ENCODE measurements around the gene NLGN2. TPM values are rescaled to one million over a fixed set of nuclear protein-coding genes. Genes with fewer than 3 reads are reported as not detected.
"Not testable (repeated sequence)": the region's sequence is repeated elsewhere in the genome, so short reads cannot be mapped to it uniquely, and the experiment has no call there.

The NLGN2 gene
- total RNA-seq (2014; rRNA removed; shearing (Covaris generic); ENCODE audit: low replicate concordance) = 0.54 and 1.0 TPM in 2 replicates

DNA sequence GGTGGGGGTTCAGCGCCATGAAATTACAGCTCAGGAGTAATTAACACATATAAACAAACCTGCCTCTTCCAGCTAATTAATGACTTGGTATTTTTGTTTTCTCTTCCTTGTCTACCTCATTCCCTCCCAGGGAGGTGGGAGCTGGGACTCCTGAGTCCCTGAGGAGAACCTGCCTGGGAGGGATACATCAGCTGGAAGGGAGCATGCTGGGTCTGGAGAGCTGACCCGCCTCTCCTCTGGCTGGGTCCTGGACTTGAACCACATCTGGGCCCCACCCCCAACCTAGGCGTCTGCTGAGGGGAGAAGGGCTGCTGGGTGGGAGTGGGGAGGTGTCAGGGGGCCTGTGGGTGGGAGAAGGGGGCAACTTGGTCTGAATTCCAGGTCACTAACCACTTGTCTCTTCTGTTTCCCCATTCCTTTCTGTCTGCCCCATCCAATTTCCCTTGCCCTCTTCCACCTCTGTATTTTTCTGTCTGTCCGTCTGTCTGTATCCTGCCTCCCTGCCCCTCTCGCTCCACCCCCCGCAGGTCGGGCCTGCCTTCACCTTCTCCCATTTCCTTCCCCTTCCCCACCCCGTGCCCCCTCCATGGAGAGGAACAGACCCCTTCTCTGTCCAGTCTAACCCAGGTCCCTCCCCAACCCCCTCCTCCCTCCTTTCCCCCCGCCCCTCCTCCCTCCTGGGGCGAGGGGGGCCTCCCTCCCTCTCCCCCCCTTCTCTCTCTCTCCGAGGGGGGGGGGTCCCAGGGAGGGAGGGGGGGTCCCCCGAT is at the start of gene NLGN2:
NLGN2 (plus strand) TSS at position 361 of the 767 bp plus-strand sequence. CDS start 411 bp downstream, outside the sequence.
- Histone ChIP-seq H3K9me3 (no peaks in the 10 kb centered on the region), H3K4me3 (no peak within 1 kb of the TSS), H3K27me3 (no peaks in the 10 kb centered on the region), H3K36me3 (no peaks in the 10 kb centered on the region; the same call in 1 of the 2 replicates)
- DNase-seq = no peak

DNA sequence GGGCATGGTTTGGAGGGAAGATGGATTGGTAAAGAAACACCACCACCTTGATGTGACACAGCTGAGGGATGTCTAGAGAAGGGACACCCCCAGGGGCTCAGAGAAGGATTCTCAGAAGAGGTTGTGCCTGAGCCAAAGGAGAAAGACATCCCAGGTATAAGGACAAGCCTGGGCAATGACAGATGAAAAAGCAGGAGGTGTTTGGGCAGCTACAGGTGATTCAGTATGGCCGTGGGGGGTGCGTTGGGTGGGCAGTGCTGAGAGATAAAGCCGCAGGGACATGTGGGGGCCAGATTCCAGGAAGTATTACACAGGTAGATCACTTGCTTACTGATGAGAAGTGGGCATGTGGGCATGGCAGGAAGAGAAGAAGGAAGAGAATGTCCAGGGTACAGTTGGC is 45.7 kb upstream of the NLGN2 start:
- Histone ChIP-seq H3K9me3 (no peaks in the 10 kb centered on the region), H3K27me3 (no peaks in the 10 kb centered on the region), H3K36me3 (no peaks in the 10 kb centered on the region), H3K4me3 (no peak overlapping the region)
- no peak for DNase-seq

DNA sequence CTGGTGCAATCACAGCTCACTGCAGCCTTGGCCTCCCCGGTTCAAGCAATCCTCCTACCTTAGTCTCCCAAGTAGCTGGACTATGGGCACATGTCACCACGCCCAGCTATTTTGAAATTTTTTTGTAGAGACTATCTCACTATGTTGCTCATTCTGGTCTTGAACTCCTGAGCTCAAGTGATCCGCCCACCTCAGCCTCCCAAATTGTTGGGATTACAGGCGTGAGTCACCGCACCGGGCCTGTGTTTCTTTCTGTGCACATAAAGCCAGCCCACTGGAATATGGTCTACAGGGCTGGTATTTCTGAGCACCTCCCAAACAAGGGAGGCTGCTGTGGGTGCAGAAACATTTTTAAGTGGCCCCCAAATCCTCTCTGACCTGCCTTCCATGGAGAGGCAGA is 44.3 kb upstream of the NLGN2 start:
- Histone ChIP-seq H3K36me3 (no peaks in the 10 kb centered on the region), H3K4me3 (no peak overlapping the region), H3K9me3 (no peaks in the 10 kb centered on the region), H3K27me3 (no peaks in the 10 kb centered on the region)
- DNase-seq = peak; percentile 57

DNA sequence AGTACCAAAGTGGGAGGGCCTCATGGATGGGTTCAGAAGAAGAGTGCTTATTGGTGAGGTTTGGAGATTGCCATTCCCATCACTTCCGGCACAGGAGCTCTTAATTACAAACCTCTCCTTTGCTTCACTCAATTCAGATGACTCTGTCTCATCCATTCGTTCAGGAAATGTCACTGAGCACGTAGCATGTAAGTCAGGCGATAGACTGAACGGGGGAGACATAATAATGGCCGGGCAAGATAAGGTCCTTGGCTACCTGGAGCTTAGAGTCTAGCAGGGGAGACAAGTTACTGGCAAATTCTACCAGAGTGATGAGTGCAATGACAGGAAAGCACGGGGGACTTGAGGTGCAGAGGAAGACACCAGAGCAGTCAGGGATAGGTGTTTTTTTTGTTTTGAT is 41.7 kb upstream of the NLGN2 start:
- not testable (repeated sequence) for H3K4me3 ChIP-seq, H3K9me3 ChIP-seq, DNase-seq, H3K36me3 ChIP-seq, H3K27me3 ChIP-seq

DNA sequence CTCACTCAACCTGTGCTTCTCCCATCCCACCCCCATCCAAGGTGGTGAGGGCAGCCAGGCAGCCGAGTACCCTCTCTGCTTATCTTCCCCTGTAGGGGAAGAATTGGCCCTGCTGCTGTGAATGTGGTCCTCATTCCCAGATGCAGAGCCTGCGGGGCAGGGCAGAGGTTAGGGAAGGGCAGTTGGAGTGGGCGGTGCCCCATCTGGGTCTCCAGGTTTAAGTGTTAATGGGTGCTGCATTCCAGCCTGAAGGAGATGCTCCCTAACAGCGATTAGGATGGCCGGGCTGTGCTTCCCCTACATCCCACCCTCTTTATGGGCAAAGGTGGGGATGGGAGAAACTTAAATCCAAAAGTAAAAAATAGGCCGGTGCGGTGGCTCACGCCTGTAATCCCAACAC is 40.6 kb upstream of the NLGN2 start:
- no peaks in the 10 kb centered on the region for H3K9me3 ChIP-seq
- H3K27me3 ChIP-seq = no peaks in the 10 kb centered on the region
- H3K36me3 ChIP-seq = no peaks in the 10 kb centered on the region
- no peak overlapping the region for H3K4me3 ChIP-seq
- no peak for DNase-seq

DNA sequence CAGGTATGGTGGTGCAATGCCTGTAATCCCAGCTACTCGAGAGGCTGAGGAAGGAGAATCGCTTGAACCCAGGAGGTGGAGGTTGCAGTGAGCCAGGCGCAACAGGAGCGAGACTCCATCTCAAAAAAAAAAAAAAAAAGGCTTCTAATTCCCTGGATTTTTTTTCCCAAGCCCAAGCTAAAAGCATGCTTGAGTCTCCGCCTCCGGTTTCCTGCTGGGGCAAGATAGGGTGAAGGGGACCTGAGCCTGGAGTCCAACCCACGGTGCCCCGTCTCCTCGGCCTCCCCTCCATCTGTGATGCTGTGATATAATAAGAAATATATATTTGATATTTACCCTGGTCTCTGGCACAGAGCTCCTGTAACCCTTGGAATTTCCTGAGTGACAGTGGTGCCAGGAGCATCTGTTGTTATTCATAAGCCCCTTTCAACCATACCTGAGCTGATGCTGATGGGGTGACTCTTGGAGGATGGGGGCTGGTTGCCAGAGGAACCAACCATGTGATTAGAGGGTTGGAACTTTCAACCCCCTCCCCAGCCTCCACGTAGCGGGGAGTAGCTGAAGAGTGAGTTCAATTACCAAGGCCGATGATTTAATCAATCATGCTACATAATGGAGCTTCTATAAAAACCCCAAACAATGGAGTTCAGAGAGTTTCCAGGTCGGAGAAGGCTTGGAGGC is 39.6 kb upstream of the NLGN2 start:
- Histone ChIP-seq H3K27me3 (no peaks in the 10 kb centered on the region), H3K4me3 (no peak overlapping the region), H3K36me3 (no peaks in the 10 kb centered on the region), H3K9me3 (no peaks in the 10 kb centered on the region)
- DNase-seq = no peak

DNA sequence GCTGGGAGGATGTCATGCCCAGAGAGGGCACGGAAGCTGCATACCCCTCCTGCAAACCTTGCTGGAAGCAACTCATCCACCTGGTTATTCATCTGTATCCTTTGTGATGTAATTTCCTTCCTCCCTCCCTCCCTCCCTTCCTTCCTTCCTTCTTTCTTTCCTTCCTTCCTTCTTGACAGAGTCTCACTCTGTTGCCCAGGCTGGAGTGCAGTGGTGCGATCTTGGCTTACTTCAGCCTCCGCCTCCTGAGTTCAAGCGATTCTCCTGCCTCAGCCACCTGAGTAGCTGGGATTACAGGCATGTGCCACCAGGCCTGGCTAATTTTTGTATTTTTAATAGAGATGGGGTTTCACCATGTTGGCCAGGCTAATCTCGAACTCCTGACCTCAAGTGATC is 39.0 kb upstream of the NLGN2 start:
- not testable (repeated sequence) for H3K9me3 ChIP-seq, DNase-seq, H3K36me3 ChIP-seq, H3K4me3 ChIP-seq, H3K27me3 ChIP-seq

DNA sequence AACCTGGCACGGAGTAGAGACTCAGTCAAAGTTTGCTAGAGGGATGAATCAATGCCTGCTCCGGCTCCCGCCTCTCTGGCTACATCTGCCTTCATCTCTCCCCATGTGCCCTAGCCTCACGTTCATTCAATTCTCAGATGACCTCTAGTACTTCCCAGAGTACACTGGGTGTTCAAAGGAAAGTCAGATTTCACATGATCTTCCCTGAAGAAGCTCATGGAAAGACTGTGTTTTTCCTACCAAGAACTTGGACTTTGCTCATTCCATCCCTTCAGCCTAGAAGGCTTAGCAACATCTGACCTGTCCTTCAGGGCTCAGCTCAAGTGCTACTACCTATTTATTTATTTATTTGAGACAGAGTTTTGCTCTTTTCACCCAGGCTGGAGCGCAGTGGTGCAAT is 37.8 kb upstream of the NLGN2 start:
- Histone ChIP-seq H3K36me3 (no peaks in the 10 kb centered on the region), H3K27me3 (no peaks in the 10 kb centered on the region), H3K9me3 (no peaks in the 10 kb centered on the region), H3K4me3 (no peak overlapping the region)
- no peak for DNase-seq

DNA sequence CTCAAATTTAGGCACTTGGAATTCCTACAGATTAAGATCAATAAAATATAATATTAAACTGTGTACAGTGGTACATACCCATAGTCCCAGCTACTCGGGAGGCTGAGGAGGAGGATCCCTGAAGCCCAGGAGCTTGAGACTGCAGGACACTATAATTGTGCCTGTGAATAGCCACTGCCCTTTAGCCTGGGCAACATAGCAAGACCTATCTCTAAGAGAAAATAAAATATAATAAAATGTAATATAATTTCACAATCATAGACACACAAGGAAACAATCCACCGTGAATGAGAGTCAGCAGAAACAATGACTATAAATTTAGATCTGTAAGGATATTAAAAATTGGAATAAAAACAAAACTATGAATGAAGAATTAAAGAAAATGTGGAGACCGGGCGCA is 36.8 kb upstream of the NLGN2 start:
- no peak overlapping the region for H3K4me3 ChIP-seq
- no peaks in the 10 kb centered on the region for H3K27me3 ChIP-seq
- no peaks in the 10 kb centered on the region for H3K9me3 ChIP-seq

DNA sequence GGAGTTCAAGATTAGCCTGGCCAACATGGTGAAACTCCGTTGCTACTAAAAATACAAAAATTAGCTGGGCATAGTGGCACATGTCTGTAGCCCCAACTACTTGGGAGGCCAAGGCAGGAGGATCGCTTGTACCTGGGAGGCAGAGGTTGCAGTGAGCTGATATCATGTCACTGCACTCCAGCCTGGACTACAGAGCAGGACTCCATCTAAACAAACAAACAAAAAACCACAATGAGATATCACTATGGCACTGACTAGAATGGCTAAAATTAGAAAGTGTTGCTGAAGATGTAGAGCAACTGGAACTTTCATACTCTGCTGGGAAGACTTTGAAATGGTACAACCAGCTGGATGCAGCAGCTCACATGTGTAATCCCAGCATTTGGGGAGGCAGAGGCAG is 33.3 kb upstream of the NLGN2 start:
- Histone ChIP-seq H3K27me3 (no peaks in the 10 kb centered on the region), H3K36me3 (no peaks in the 10 kb centered on the region), H3K4me3 (no peak overlapping the region), H3K9me3 (no peaks in the 10 kb centered on the region)
- no peak for DNase-seq

More for the DNA sequence above, 36.8 kb upstream of the NLGN2 start:
- H3K36me3 ChIP-seq = no peaks in the 10 kb centered on the region
- no peak for DNase-seq

DNA sequence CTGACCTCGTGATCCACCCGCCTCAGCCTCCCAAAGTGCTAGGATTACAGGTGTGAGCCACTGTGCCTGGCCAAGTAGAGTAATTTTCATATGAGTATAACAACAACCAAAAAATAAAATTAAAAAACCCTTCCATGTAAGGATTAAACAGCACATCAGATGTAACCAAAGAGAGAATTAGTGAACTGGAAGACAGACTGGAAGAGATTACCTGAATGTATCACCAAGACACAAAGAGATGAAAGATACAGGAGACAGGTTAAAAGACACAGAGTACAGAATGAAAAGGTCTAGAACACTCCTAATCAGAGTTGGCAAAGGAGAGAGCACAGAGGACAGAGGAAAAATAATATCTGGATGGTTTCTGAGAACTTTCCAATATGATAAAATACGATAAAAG is 28.5 kb upstream of the NLGN2 start:
- H3K9me3 ChIP-seq = no peaks in the 10 kb centered on the region
- H3K4me3 ChIP-seq = no peak overlapping the region
- DNase-seq = no peak
- no peaks in the 10 kb centered on the region for H3K27me3 ChIP-seq
- no peaks in the 10 kb centered on the region for H3K36me3 ChIP-seq

DNA sequence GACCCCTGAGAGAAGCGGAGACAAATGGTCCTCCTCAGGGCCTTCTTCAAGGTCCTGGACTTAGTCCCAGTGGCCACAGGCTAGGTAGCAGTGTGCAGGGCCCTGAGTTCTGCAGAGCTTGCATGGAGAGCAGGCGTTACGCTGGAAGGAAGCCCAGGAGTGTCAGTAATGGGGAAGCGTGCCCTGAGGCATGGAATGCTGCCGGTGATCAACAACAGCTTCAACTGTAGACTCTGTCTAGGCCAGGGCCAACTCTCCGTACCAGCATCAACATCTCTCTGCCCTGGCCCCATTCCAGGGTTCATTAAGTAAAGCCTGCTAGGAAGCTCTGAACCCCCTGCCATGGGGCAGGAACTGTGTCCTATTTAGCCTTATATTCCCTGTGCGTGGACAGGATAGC is 27.3 kb upstream of the NLGN2 start:
- DNase-seq = no peak
- H3K27me3 ChIP-seq = no peaks in the 10 kb centered on the region
- H3K4me3 ChIP-seq = no peak overlapping the region
- no peaks in the 10 kb centered on the region for H3K36me3 ChIP-seq
- no peaks in the 10 kb centered on the region for H3K9me3 ChIP-seq

DNA sequence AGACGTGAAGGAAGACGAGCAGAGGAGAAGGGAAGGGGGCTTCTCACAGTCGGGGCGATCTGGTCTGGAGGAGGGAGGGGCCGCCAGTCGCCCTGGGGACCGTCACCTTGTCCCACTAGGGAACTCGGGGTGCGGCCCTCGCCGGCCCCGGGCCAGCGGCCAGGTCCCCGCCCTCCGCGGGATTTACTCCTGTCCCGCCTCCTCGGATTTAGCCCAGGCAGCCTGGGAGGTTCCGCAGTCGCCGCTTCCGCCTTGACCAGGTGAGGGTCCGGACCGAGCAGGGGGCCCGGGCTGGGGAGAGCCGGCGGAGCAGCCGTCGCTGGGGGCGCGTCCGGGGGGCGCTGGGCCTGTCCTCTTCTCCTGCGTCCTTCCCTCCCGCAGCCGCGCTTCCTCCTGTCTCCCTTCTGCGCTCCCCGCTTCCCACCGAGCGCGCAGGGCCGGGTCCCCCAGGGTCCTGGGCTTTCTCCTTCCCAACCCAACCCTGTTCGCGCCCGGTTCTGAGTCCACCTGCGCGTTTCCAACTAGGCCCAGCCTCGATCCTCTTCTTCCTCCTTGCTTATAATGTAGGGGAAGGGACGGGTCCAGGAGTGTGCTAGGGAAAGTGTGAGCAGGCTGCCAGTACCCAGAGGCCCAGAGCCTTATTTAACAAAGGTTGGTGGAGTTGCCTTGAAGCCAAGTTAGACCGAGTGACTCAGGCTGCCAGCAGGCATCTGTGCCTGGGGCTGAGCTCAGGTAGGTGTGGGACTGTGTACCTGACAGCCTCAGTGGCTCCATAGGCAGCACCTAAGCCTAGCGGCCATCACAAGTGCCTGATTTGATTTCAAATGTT is 26.6 kb upstream of the NLGN2 start, which contains the start of gene TNK1:
TNK1 (plus strand) TSS at position 235 of the 829 bp plus-strand sequence. CDS start 1,838 bp downstream, outside the sequence.
- Histone ChIP-seq H3K9me3 (no peaks in the 10 kb centered on the region), H3K4me3 (no peak within 1 kb of the TSS), H3K27me3 (no peaks in the 10 kb centered on the region), H3K36me3 (no peaks in the 10 kb centered on the region)
- DNase-seq = no peak

DNA sequence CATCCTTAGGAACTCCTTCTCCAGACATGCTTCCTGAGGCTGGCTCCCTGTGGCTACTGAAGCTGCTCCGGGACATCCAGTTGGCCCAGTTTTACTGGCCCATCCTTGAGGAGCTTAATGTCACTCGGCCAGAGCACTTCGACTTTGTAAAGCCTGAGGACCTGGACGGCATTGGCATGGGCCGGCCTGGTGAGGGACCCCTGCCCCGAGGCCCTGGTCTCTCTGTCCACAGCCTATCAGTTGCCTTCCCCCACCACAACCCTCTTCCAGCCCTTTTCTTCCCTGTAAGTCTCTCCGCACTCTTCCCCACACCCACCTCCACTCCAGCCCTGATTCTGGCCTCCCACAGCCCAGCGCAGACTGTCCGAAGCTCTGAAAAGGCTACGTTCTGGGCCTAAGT is 24.7 kb upstream of the NLGN2 start:
- Histone ChIP-seq H3K36me3 (no peaks in the 10 kb centered on the region), H3K9me3 (no peaks in the 10 kb centered on the region), H3K4me3 (no peak overlapping the region), H3K27me3 (no peaks in the 10 kb centered on the region)
- no peak for DNase-seq

DNA sequence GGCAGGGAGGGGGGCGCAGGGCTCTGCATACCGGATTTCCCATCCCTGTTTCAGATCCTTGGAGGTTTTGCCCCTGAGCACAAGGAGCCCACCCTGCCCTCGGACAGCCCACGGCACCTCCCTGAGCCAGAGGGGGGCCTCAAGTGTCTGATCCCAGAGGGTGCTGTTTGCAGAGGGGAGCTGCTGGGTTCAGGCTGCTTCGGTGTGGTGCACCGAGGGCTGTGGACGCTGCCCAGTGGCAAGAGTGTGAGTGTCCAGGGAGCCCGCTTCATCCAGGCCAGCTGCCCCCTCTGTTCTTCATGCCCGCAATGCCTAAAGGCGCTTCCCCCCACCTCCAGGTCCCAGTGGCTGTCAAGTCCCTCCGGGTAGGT is 24.3 kb upstream of the NLGN2 start:
- DNase-seq = no peak
- no peaks in the 10 kb centered on the region for H3K27me3 ChIP-seq
- H3K36me3 ChIP-seq = no peaks in the 10 kb centered on the region
- no peaks in the 10 kb centered on the region for H3K9me3 ChIP-seq
- H3K4me3 ChIP-seq = no peak overlapping the region

DNA sequence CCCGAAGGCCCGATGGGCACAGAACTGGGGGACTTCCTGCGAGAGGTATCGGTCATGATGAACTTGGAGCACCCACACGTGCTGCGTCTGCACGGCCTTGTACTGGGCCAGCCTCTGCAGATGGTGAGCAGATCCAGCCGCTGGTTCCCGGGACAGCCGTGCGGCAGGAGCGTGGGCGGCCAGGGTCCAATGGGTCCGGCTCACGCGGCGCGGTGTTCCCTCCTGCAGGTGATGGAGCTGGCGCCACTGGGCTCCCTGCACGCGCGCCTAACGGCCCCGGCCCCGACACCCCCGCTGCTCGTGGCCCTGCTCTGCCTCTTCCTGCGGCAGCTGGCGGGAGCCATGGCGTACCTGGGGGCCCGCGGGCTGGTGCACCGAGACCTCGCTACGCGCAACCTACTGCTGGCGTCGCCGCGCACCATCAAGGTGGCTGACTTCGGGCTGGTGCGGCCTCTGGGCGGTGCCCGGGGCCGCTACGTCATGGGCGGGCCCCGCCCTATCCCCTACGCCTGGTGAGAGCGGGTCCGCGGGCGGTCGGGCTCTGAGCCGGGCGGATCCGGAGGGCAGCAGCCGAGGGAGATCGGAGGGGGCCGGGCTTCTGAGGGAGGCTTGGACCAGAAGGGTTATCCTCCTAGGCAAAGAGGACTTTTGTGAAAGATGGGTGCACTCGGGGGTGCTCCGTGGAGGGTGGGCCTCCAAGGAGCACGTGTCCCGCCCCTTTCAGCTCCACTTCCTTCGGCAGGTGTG is 23.7 kb upstream of the NLGN2 start:
- H3K4me3 ChIP-seq = no peak overlapping the region
- no peaks in the 10 kb centered on the region for H3K9me3 ChIP-seq
- no peak for DNase-seq
- H3K36me3 ChIP-seq = no peaks in the 10 kb centered on the region
- no peaks in the 10 kb centered on the region for H3K27me3 ChIP-seq
